Erythroblast (primary cell): ENCODE measurements around the gene NTM.

ENCODE experiments used
- GATA1 ChIP-seq: IDR thresholded peaks from 2 replicates; pipeline ENCODE4 v1.6.1; 2011; ENCODE audit warnings: low read depth, mild to moderate bottlenecking, control low read depth, low read length, moderate library complexity
- POLR2A ChIP-seq: IDR thresholded peaks from 2 replicates; pipeline ENCODE4 v1.6.1; 2011; ENCODE audit warnings: mild to moderate bottlenecking, low read length

GRCh38 chr11:131688048-131688693 lies 317.8 kb downstream of the NTM start:
- no peak for TF ChIP-seq POLR2A
- TF ChIP-seq GATA1, result no peak
